Bronchial epithelial cell (primary cell): ENCODE results near the gene RAD51B. TPM values are rescaled to one million over a fixed set of nuclear protein-coding genes. Genes with fewer than 3 reads are reported as not detected.

Source experiments
- DNase-seq: peaks from one replicate; pipeline ENCODE4 v3.0.0-alpha.2; 2010; ENCODE audit warnings: low read depth
- FAIRE-seq: peaks from 2 replicates; lab custom pipeline; 2011; peaks lifted over from hg19 to GRCh38; lab: Jason Lieb, UNC
- H3K27me3 ChIP-seq: 2 replicates; pipeline ENCODE4 v1.5.1; 2011; ENCODE audit warnings: low read length; ENCODE audit not compliant: control insufficient read depth, insufficient read depth
- H3K36me3 ChIP-seq: 2 replicates; pipeline ENCODE4 v1.5.1; 2011; ENCODE audit warnings: low read length; ENCODE audit not compliant: control insufficient read depth, insufficient read depth
- H3K4me3 ChIP-seq: 2 replicates; pipeline ENCODE4 v1.5.1; 2011; ENCODE audit warnings: mild to moderate bottlenecking, low read depth, low read length, control low read depth
- CTCF ChIP-seq: IDR thresholded peaks from 2 replicates; pipeline ENCODE4 v1.5.1; 2011; ENCODE audit warnings: mild to moderate bottlenecking, moderate library complexity, low read length, control low read depth, inconsistent platforms; ENCODE audit not compliant: insufficient read depth, severe bottlenecking
- total RNA-seq: library from RNA; depleted of rRNA; stranded (reverse); fragments of >200 nt; gene quantifications from 2 replicates; pipeline ENCODE4 v1.2.1, GENCODE V29; 2014

Gene RAD51B
- total RNA-seq, 1 donor from 2014 or later: 12.1 TPM

- no peak for TF ChIP-seq CTCF
- Histone ChIP-seq H3K36me3 (no peaks in the 10 kb centered on the region), H3K27me3 (no peaks in the 10 kb centered on the region), H3K4me3 (no peak overlapping the region)
- no peak for FAIRE-seq
- DNase-seq: no peak
Measured at GRCh38 chr14:67852926-67853604, 33.5 kb downstream of the RAD51B start.

GRCh38 chr14:67853715-67854114, 34.1 kb downstream of the RAD51B start:
- Histone ChIP-seq H3K27me3 (no peaks in the 10 kb centered on the region), H3K36me3 (no peaks in the 10 kb centered on the region), H3K4me3 (no peak overlapping the region)
- TF ChIP-seq CTCF: no peak
- FAIRE-seq: no peak
- no peak for DNase-seq

GRCh38 chr14:67856827-67857226, 37.2 kb downstream of the RAD51B start:
- H3K36me3 ChIP-seq: no peaks in the 10 kb centered on the region
- H3K4me3 ChIP-seq: no peak overlapping the region
- H3K27me3 ChIP-seq: no peaks in the 10 kb centered on the region
- no peak for TF ChIP-seq CTCF
- FAIRE-seq (no peak), DNase-seq (no peak)

GRCh38 chr14:67857778-67858350, 38.3 kb downstream of the RAD51B start:
- DNase-seq (no peak), FAIRE-seq (no peak)
- Histone ChIP-seq H3K27me3 (no peaks in the 10 kb centered on the region), H3K36me3 (no peaks in the 10 kb centered on the region), H3K4me3 (no peak overlapping the region)
- no peak for TF ChIP-seq CTCF

GRCh38 chr14:67859169-67859749, 39.7 kb downstream of the RAD51B start:
- no peak overlapping the region for H3K4me3 ChIP-seq
- no peak for DNase-seq
- no peaks in the 10 kb centered on the region for H3K27me3 ChIP-seq
- TF ChIP-seq CTCF: no peak
- FAIRE-seq: no peak
- H3K36me3 ChIP-seq: no peaks in the 10 kb centered on the region
